Measurements from ENCODE around the gene ARFGEF3.

DNA sequence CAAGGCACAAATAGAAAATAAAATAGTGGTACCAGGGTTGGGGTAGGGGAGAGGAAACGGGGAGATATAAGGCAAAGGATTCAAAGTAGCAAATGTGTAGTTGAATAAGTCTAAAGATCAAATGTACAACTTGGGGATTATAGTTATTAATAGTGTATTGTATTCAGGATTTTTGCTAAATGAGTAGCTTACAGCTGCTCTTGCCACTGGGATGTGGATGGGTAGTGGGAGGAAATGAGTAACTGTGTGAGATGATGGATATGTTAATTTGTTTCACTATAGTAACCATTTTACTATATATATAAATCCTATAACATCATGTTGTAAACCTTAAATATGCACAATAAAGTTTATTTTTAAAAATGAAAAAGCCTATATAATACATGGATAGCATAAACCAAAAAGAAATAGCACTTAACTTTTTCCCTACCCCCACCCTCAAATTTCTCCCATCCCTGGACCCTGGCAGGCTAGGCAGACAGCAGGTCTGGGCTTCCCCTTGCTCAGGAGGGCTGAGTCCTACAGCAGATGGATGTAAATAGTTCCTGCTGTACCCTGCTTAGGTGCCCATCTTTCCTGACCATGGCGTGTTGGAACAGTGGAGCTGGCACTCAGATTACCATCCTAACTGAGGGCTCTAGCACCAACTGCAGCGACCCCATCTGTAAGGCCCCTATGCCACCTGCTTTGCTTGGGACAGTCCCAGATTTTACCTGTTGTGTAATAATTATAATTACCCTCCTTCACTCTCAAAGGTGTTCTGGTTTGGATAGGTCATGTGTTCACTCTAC lies 85.1 kb downstream of the ARFGEF3 start:
- TF ChIP-seq, protein P1, sequence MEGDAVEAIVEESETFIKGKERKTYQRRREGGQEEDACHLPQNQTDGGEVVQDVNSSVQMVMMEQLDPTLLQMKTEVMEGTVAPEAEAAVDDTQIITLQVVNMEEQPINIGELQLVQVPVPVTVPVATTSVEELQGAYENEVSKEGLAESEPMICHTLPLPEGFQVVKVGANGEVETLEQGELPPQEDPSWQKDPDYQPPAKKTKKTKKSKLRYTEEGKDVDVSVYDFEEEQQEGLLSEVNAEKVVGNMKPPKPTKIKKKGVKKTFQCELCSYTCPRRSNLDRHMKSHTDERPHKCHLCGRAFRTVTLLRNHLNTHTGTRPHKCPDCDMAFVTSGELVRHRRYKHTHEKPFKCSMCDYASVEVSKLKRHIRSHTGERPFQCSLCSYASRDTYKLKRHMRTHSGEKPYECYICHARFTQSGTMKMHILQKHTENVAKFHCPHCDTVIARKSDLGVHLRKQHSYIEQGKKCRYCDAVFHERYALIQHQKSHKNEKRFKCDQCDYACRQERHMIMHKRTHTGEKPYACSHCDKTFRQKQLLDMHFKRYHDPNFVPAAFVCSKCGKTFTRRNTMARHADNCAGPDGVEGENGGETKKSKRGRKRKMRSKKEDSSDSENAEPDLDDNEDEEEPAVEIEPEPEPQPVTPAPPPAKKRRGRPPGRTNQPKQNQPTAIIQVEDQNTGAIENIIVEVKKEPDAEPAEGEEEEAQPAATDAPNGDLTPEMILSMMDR (IDR thresholded peaks at IDR 0.05): no peak
- no peak for TF ChIP-seq POLR2A (IDR thresholded peaks at IDR 0.05)
